Head of caudate nucleus (tissue), 42 donors: ENCODE measurements around the gene FRK.
"Not testable (repeated sequence)": the region's sequence is repeated elsewhere in the genome, so short reads cannot be mapped to it uniquely, and the experiment has no call there.

Experiments used
- DNase-seq, 42 donors: peaks; one replicate each; pipeline versions ENCODE4 v3.0.0 to v3.0.0-alpha.2; 2020 to 2021; ENCODE audit warnings: mixed read lengths in 7 of 42
- intact Hi-C: fragments of 100-400 bp; cut with DNase I; formaldehyde crosslinking; loops from one replicate; pipeline ENCODE4 v1.15.0; 2022

The FRK gene

DNA sequence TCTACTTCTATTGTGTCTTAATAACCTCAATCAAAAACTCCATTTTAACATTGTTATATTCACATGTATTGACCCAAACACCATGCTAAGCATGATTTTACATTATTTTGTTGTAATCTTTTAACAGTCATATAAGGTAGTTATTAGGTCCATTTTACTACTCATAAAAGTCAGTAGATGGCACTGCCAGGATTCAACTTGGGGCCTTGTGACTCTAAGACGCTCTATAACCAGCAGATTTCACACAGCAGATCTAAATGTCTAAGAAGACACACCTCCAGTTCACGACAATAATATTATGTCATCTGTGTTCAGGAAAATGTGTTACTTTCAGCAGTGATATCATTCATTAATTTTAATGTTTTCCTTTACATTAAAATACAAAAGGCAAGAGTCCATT, 88.0 kb downstream of the FRK start:
- intact Hi-C loops = no loop called here

DNA sequence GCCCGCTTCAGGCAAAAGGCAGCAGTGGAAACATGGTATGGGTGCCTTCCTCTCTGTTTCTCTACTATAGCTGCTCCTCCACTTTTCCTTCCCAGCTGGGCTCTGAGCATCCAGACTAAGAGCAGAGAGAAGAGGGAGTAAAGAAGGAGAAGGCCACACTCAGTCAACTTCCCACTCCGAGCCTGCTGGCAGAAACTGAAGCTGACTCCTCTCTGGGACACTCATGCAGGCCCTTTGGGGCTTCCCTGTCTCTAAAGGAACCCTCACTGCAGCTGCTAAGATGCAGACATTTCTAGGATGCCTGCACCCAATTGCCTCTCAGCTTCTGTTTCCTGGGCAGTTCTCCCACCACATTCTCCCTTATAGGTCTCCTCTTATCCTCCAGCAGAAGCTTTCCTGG, 88.9 kb downstream of the FRK start:
- intact Hi-C loops = no loop called here
- DNase-seq = peak in 2 of 42 donors; percentile 9 to 12

More for the DNA sequence above, 88.0 kb downstream of the FRK start:
- DNase-seq = peak in 7 of 42 donors; percentile 11 to 63 (median 22)

DNA sequence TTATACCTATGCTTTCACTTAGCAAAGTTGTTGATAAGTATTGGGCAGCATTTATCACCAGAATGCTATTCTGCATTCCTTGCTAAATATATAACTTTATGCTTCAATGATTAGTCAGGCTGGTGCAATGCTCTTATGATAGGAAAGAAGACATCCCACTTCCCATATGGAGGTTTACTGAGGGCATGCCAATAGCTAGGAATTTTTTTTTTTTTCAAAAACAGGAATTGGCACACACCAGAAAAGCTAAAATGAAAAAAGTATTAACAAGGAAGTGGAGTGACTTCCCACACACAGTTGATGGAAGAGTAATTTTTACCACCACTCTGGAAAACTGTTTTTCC, 90.8 kb downstream of the FRK start:
- DNase-seq = no peak
- intact Hi-C loops = no loop called here

DNA sequence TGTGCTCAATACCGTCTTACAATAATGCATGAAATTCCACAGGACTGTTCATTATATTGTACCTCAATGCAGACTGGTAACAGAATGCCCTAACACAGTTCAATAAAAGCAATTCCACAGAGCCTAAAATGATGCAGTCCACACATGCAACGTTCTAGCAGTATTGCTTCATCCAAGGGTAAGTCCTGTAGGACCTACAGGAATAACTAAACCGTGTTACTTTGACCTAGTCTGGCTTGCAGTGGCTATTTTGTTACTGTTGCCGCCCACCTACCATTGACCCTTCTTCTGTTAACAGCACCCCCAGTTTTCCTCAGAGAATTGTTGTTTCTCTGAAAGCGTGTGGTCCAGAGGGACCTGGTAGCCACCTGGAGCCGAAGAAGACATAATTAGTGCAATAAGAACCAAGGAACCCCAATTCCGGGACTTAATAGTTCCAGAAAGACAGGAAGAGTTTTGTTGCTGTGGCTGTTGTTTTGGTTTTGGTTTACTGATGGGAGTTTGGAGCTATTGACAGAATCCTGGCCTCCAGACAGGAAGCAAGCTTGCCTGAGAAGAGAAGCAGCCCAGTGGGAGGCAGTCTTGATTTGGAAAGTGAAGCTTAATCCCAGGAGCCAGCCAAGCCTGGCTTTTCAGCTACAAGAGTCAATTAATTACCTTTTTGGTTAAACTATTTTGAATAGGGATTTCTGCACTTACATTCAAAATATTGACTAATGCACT, 91.3 kb downstream of the FRK start:
- intact Hi-C loops = no loop called here
- DNase-seq = peak in 36 of 42 donors; percentile 17 to 84 (median 62)

DNA sequence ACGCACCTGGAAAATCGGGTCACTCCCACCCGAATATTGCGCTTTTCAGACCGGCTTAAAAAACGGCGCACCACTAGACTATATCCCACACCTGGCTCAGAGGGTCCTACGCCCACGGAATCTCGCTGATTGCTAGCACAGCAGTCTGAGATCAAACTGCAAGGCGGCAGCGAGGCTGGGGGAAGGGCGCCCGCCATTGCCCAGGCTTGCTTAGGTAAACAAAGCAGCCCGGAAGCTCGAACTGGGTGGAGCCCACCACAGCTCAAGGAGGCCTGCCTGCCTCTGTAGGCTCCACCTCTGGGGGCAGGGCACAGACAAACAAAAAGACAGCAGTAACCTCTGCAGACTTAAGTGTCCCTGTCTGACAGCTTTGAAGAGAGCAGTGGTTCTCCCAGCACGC, 100.4 kb downstream of the FRK start:
- intact Hi-C loops = not testable (repeated sequence)

DNA sequence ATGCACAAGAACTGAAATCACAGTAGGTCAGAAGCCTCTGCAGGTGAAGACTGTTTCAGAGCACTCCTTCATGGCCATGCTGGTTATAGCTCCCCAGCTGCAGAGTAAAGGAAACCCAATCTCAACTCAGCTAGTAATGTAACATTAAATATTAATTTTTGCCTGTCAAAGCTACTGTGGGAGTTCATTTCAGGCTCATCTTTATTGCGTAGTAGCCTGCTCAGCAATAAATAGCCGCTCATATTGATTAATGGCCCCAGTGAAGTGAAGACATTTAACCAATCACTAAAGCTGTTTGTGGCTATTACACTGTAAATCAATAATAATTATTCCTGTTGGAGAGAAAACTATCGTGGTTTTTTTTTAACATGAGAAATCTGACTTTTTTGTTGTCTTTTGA, 101.7 kb downstream of the FRK start:
- no peak for DNase-seq
- intact Hi-C loops = no loop called here

More for the DNA sequence above, 100.4 kb downstream of the FRK start:
- DNase-seq = not testable (repeated sequence)

DNA sequence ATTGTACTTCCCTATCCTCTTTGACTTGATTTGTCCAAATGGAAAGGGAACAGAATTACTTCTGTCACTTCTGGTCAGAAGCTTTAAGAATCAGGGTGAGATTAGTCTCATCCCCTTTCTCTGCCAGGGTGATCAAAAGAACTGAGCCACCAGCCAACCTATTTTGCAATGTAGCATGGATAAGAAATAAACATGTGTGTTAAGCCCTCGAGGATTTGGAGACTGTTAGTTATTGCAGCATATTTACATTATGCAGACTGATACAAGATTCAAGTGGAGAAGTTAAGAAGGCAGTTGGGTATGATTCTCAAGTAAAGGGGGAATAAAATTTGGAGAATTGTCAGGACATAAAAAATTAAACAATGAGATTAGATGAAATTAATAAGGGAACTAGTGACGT, 106.0 kb downstream of the FRK start:
- intact Hi-C loops = no loop called here
- no peak for DNase-seq

DNA sequence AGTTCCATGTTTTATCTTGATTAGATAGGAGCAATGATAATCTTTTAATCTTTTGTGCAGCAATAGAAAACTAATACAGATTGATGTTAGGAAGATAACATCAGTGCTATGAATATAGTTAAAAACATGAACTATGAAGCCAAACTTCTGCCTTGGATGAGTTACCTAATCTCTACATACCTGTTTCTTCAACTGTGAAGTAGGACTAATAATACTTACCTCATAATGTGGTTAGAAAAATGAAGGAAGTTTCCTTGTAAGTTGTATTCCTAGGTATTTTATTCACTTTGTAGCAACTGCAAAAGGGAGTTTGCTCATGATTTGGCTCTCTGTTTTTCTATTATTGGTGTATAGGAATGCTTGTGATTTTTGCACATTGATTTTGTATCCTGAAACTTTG, 111.9 kb downstream of the FRK start:
- no peak for DNase-seq
- intact Hi-C loops = no loop called here

DNA sequence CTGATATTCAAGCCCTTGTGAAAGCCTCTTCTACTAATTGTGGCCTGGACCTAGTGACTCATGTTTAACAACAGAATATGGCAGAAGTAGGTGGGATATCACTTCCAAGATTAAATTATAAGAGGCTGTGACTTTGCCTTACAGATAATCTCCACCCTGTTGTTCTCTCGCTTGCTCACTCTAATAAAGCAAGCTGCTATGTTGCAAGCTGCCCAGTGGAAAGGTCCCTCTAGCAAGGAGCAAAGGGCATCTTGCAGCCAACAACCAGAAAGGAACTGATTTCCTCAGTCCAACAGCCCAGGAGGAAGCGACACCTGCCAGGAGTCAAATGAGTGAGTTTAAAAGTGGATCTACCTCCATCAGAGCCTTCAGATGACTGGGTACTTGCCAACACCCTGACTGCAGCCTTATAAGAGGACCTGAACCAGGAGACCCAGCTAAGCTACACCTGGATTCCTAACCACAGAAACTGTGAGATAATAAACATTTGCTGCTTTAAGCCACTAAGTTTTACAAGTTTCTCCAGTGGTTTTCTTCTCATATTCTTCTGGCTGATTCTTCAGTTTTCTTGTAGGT, 112.6 kb downstream of the FRK start:
- no peak for DNase-seq
- intact Hi-C loops = no loop called here

DNA sequence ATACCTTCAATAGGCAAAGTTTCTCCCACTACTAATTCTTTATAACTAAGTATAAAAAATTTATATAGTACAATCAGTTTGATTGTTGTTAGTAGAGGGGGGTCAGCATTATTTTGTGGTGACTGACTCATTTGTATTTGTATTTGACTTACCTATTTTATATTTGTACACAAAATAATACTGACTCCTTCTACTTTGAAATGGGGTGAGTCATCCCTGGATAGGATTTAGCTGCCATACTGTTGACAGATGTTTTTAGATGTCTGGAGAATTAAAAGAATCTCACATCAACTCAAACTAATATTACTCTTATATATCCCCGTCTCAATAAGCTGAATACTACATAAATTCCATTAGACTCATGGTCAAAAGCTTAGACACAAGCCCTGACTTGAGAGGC, 114.9 kb downstream of the FRK start:
- intact Hi-C loops = no loop called here
- no peak for DNase-seq

DNA sequence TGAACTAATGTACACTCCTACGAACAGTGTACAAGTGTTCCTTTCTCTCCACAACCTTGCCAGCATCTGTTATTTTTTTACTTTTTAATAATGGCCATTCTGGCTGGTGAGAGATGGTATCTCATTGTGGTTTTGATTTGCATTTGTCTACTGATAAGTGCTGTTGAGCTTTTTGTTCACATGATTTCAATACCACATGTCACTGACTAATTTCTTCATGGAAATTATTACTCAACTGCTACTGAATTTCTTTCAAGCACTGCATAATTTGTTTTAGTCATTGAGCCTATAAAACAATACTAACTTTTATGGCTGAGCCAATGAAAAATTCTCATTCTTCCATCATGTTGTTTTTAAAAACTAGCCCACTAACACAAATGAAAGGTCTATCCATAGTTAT, 115.4 kb downstream of the FRK start:
- DNase-seq = no peak
- intact Hi-C loops = no loop called here

DNA sequence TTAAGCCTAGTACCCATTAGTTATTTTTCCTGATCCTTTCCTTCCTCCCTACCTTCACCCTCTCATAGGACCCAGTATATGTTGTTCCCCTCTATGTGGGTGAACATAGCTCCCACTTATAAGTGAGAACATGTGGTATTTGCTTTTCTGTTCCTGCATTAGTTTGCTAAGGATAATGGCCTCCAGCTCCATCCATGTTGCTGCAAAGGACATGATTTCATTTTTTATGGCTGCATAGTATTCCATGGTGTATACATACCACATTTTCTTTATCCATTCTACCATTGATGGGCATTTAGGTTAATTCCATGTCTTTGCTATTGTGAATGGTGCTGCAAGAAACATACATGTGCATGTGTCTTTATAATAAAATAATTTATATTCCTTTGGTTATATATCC, 115.9 kb downstream of the FRK start:
- intact Hi-C loops, DNase-seq: not testable (repeated sequence)

DNA sequence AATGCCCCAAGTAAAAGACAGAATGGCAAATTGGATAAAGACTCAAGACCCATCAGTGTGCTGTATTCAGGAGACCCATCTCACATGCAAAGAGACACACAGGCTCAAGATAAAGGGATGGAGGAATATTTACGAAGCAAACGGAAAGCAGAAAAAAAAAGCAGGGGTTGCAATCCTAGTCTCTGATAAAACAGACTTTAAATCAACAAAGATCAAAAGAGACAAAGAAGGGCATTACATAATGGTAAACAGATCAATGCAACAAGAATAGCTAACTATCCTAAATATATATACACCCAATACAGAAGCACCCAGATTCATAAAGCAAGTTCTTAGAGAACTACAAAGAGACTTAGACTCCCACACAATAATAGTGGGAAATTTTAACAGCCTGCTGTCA, 123.2 kb downstream of the FRK start:
- DNase-seq, intact Hi-C loops: not testable (repeated sequence)

DNA sequence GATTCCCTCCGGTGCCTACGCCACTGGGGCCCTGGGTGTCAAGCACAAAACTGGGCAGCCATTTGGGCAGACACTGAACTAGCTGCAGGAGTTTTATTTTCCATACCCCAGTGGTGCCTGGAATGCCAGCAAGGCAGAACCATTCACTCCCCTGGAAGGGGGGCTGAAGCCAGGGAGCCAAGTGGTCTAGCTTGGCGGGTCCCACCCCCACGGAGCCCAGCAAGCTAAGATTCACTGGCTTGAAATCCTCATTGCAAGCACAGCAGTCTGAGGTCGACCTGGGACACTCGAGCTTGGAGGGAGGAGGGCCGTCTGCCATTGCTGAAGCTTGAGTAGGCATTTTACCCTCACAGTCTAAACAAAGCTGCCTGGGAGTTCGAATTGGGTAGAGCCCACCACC, 125.3 kb downstream of the FRK start:
- DNase-seq = no peak
- intact Hi-C loops = no loop called here

DNA sequence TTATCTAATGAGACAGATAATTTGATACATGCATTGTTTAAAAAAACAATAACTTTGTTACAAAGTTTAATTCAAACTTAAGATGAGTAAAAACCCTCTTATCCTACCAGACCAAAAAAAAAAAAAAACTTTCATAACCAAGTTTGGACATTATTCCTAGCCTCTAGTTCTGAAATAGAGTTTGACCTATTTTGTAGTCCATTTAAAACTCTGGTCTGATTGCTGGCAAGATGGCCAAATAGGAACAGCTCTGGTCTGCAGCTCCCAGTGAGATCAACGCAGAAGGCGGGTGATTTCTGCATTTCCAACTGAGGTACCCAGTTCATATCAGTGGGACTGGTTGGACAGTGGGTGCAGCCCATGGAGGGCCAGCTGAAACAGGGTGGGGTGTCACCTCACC, 125.9 kb downstream of the FRK start:
- intact Hi-C loops = no loop called here
- no peak for DNase-seq

DNA sequence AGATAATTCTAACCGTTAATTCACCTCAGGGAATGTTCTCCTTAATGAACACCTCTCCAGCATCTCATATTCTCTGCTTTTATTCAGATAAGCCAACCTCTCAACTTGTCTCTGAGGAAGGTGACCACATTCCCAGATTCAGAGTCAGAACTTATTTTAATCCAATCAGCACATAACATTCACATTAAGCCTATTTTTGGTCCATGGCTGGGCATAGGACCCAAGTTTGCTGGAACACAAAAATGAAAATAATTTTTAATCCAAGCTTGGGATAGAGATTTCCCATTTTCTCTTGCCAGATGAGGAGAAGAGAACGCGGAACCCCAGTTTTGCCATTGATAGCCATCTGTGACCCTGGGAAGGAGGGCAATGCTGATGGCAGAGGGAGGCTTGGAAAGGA, 126.5 kb downstream of the FRK start:
- intact Hi-C loops = no loop called here

DNA sequence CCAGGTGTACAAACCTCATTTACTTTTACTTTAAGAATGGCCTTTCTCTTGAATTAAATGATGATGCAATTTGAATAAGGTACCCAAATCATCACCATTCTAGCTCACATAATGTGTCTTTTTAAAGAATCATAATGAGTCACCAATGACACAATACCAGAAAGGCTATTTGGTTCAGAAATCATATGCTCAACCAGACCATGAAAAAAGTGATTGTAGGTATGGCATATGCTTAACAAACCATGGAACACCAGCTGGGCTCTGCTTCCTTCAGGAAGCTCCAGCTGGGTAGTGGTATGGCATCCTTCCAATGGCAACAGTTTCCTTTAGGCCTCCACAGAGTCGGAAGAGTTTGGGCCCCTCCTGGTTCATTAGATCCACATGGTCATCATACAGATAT, 128.2 kb downstream of the FRK start:
- intact Hi-C loops = no loop called here
- DNase-seq = no peak

More for the DNA sequence above, 126.5 kb downstream of the FRK start:
- no peak for DNase-seq

DNA sequence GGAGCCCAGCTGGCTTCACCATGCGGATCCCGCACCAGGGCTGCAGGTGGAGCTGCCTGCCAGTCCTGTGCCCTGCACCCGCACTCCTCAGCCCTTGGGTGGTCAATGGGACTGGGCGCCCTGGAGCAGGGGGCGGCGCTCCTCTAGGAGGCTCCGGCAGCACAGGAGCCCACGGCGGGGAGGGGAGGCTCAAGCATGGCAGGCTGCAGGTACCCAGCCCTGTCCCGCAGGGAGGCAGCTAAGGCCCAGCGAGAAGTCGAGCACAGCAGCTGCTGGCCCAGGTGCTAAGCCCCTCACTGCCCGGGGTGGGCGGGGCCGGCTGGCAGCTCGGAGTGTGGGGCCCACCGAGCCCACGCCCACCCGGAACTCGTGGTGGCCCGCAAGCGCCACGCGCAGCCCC, 132.7 kb downstream of the FRK start:
- intact Hi-C loops, DNase-seq: not testable (repeated sequence)

DNA sequence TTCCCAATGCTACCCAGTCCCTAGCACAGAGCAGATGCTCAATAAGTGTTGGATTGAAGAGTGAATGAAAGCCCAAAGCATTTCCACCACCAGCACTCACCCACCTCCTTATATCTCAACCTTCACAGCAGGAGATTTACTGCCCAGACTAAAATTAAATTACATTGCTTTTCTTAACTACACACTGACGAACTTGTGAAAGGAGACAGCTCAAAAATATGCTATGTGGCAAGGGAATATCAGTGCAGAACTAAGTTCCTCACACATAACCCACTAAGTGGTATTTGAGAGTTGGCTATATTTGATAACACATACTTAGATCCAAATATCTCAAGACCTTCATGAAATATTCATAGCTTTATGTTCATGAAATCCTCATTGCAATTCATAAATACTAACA, 137.7 kb downstream of the FRK start:
- intact Hi-C loops = no loop called here
- no peak for DNase-seq

DNA sequence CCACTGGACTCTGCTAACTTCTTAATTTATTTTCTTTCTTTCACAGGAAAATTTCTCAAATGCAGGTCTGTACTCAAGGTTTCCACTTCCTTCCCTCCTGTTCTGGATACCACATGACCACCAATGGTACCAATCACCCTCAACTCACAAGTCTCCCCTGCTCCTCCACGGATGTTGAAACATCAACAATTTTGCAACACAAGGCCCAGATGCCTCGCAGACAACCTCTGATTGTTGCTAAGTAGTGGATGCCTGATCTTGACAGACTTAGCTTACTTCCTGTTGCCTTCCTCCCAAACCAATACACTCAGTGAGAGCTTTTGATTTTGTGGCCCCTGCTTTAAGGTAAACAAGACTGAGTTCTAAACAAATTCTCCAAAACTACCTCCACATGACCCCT, 146.6 kb downstream of the FRK start:
- intact Hi-C loops = no loop called here
- DNase-seq = no peak

DNA sequence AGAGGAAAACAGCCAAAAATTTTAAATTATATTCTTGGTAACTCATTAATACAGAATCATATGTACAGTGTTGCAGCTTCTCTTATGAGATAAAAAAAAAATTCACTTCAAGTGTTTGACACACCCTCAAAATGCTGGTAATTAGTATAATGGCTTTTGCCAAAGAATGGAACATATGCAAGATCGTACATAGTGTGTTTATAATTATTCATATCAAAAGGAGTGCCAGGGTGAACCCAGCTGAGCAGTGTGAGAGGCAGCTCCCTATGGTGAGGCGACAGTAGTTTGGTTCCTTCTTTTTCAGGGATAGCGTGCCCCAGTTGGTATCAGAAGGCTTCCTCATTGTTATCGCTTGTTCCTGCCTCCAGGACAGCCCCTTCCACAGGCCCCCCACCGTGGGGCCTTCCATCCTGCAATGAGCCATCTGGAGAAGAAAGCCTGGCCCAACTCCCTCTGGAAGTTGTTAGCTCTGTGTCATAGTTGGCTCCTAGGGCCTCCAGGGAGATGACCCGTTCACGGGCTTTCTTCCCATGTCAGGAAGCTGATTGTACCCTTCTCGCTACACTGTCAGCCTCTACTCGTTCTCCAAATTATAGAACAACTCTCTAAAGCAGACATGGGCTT, 150.7 kb downstream of the FRK start:
- intact Hi-C loops = no loop called here
- no peak for DNase-seq
